ENCODE data around the gene GRIK1.

Gene GRIK1

DNA sequence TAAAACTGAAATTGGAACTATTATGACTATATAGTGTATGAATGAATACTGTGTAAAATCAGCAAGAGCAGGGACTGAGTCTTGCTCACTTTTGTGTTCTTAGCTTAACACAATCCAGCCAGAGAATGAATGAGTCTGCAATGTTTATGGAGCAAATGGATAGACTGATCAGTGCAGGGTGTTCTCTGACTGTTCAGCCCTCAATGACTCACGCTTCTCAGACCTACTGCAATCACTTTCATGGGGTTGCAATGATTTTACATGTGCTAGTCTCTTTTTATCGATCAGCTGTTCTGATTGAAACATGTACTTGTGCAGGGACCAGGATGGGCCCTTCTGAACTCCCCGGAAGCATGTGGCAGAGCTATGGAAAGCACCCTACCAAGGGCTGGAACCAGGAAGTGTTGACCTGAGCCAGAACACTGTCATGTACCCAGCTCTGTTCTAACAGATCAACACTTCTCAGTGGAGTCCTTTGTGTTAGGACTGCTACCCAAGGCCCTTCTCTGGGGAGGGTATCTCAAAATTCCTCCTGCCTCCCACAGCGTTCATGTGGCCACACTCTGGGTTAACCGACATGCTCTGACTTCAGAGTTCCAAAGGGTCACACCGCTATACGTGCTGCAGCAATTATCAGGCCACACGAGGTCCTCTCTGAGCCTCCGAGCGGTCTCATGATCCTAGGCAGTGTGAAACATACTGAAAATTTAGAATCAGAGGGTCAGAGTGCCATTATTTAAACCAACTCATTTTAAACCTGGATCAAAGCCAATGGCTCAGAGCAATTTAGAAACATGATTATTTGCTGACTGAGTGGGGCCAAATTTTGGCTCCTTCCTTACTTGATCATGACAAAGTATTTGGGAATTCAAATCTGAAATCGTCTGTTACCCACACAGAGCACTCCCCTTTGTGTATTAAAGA is 35.2 kb downstream of the GRIK1 start:
- DNase-seq: no peak

DNA sequence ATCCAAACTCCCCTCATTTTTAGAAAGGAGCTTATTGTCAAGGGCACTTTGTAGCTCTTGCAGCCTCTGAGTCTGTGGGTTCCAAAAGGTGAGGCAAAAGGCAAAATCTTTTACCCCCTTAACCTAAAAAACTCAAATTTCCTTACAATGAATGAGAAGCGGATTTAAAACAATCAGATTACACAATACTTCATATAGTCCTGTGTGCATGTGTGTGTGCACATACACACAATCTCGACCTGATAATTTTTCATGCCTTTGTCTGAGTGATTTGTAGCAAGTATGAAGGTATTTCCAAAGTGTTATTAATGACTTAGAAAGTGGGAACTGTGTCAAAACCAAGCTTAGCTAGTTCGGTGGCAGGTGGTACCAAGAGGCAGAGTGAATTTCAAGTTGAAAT is 42.9 kb downstream of the GRIK1 start:
- no peak for DNase-seq

DNA sequence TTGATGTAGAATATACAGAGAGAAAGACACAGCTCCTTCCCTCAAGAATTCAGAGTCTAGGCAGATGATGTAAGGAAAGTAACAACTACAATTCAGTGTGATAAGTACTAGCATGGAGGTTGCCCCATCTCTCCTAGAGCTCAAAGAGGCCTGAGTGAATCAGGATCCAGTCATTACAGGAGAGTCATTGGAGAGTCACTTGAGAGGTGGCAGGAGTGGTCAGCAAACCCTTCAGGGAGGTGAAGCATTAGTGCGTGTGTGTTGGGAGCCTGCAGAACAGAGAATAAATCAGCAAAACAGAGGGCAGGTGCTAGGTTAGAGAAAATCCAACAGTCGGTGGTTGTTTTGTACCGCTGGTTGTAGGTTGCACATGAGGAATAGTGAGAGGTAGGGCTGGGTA is 46.1 kb downstream of the GRIK1 start:
- DNase-seq: no peak

DNA sequence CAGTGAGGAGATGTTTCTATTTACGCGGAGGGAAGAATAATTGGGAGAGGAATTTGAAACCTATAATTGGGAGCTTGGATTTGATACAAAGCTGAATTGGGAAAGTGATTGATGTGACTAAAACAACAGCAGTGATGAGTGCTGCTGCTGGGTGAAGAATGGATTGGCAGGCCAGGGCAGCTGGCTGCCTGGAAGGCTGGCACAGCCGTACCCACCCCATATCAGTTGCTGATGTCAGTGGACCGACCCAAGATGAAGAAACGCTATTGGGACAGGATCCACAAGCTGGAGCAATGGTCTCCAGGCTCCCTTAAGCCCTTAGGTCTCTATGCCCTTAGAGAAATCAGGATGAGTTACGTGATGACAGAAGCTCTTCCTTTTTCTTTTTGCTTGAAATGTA is 47.4 kb downstream of the GRIK1 start:
- DNase-seq: no peak

DNA sequence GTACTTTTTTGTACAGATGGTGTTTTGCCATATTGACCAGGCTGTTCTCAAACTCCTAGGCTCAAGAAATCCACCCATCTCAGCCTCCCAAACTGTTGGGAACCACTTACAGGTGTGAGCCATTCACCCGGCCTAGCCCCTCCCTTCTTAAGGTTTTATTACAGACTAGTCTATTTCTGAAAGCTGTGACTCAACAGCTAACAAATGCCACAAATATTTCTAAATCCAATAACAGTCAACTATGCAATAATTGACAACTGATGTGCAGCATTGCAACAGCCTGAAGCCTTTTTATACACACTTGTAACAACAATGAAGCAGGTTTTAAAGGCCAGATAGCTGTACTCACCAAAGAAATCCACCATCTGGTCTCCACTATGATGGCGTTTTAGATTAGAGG is 51.4 kb downstream of the GRIK1 start:
- no peak for DNase-seq

DNA sequence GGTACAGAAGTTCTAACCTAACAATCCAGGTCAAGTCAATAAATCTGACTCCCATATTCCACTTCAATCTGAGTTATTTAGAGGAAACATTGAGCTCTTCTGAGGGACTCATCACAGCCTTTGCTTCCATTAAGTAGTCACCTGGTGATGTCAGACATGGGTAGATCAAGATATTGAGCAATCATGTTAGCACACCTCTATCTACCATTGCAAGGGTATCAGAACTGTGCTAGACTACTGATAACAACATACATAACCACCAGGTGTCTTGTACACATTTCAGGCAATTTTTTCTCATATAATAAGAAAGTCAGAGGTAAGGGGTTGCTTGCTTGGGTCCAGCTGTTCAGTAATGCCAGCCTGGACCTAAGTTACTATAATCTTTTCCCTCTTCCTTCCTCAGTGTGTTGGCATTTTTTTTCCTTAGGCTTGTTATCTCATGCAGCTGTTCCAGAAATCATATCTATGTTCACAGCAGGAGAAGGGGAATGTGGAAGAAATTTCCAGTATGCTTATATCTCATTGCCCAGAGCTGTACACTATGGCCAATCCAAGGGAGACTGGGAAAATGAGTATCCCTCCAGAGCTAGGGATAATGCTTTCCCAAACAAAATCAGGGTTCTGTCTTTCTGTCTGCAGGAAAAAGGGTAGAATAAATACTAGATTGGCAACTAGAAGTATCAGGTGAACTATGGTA is 52.3 kb downstream of the GRIK1 start:
- DNase-seq: no peak

DNA sequence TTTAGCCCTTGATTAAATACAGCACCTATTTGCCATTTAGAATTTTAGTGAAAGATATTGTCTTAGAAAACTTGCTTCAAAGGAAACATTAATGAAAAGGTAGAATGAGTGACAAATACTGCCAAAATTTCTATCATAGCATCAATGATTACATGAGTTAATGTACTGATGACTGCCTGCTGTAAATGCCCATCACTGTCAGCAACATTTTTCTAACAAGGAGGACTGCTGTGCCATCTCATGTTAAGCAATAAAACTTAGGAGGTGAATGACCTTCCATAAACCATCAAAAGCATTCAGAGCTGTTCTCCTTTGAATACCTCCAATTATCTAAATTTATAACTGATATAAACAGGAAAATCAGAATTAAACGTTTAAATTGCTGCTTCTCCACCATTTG is 54.3 kb downstream of the GRIK1 start:
- DNase-seq: no peak

DNA sequence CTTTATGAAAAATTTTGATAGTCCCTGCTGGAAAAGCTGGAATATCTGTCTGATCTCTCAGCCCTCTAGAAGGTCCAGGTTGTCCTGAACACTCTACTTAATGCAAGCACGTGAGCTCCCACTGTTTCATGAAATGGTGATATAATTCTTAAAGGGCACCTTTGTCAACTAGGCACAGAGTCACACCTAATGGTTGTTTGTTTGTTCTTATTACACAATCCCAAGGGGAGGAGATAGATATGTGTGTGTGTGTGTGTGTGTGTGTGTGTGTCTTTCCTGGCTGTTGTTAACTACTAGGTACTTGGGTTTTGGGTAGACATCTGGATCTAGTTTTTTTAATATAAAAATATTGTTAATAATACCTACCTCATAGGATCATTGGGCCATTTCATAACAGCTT is 63.9 kb downstream of the GRIK1 start:
- no peak for DNase-seq

DNA sequence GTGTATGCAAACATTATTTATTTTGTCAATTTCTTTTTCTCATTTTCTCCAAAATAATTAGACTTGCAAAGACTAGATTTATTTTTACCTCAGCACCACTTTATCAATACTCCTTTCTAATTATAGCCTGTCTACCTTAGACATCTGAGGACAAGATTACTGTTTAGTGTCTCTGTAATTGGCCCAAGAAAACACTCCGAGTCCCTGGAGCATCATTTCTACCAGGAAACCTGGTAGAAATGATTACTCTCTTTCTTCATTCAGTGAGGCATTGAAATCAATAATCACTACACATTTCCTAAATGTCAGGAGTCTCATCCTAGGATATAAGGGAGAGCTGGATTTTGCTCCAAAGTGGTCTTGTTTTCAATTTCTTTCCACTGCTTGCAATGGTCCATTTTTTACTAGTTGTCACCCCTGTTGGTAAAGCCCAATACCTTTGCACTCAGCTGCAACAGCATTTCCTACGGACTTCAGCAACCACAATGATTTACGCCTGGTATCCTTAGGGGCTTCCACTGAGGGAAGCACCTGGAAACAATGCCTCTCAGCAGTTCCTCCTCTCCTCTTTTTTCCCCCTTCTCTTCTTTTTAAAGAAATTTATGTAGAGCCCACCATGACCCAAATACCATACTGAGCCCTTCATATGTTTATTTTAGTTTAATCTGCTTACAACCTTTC is 64.6 kb downstream of the GRIK1 start:
- DNase-seq: no peak

DNA sequence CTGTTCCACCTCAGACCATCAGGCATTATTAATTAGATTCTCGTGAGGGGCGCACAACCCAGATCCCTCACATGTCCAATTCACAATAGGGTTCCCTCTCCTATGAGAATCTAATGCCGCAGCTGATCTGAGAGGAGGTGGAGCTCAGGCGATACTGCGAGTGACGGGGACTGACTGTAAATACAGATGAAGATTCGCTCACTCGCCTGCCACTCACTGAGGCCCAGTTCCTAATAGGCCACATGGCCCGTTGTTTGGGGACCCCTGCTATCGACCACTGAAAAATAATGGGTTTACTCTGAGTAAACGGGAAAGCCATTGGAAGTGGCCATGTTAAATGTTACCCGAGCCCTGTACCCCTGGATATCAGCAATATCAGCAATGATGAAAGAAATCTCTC is 65.9 kb downstream of the GRIK1 start:
- no peak for DNase-seq

DNA sequence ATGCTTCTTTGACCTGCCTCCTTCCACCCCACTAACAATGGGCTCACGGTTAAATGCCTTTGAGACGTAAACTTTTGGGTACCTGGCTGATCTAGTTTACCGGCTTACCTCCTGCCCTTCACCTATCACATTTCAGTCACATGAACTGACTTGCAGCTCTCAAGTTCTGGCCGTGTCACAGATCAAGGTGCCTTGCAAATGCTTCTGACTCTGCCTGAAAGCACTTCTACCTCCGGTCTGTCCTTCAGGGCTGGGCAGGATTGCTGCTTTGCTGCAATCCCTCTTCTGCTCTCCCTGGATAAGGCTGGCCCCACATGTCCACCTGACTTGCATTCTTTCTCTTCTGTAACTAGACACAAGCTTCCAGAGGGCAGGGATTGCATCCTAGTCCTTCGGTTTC is 69.0 kb downstream of the GRIK1 start:
- DNase-seq: no peak

DNA sequence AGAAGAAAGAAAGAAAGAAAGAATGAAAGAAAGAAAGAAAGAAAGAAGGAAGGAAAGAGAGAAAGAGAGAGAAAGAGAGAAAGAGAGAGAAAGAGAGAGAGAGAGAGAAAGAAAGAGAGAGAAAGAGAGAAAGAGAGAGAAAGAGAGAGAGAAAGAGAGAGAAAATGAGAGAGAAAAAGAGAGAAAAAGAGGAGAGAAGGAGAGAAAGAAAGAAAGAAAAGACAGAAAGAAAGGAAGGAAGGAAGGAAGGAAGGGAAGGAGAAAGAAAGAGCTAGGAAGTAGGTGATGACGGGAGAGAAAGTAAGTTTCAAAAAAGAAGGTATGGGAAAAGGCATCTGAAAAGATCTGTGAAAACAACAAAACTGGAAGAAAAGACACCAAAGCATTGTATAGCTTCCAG is 72.0 kb downstream of the GRIK1 start:
- DNase-seq: no peak

DNA sequence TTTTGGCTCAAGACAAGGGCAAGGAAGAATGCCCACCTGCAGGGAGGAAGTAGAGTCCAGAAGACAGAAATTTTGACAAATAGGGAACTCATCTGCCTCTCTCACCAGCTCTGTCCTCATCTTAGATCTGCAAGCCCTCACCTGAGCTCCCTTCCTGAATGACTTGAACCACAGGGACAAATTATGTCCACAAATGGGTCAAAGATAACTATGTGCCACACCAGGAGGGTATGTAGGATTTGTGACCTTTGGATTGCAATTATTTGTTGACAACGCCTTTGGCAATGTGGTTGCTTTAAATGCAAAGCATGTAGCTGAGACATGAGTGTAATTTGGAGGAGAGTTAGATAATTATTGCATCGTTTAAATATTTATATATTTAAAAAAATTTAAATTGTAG is 79.5 kb downstream of the GRIK1 start:
- no peak for DNase-seq

DNA sequence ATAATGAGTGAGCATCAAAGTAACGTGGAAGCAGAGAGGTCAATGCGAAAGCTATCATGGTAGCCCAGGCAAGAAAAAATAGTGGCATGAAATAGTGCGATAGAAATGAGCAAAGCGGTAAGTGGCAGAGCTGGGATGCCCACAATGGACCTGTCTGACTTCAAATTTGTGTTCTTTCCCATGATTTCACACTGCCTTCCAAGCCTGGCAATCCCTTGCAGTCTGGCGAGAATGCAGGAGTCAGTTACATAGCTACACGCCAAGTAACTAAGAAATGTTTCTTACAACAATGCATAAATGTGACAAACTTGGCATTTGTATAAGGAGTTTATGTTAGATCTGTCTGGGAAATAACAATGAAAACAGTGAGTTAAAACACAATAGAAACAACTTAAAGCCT is 82.6 kb downstream of the GRIK1 start:
- DNase-seq: no peak

DNA sequence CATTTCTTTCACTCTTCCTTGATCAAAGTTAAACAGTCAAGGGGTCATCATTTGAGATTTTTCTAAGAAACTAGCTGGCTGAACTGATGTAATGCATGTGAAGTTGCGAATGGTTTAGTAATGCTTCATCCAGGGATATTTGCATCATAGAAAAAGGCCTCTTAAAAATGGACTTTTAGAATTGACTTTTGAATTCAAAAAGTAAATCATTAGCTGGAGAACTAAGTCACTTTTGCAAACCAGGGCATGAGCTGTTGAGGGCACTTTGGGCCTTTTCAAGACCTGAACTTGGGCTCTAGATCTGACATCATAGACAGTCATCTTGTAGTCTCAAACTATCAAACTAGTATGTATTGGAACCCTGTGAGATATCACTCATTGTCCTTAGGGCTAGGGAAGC is 85.0 kb downstream of the GRIK1 start:
- no peak for DNase-seq

DNA sequence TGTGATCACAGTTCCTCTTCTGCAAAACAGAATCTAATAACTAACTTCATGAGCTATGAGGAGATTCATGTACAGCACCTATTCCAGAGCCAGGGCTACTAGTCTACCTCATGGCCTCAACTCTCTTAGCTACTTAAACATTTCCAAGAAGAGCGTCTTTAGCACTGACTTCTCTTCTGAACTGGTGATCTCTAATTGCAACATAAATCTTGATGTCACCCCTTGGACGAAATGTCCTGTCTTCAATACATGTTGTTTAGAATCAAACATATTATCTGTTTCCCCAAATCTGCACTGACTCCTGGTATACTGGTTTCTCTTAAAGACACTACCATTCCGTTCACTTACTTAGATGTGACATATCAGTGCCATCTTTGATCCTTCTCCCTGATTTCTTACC is 88.2 kb downstream of the GRIK1 start:
- no peak for DNase-seq

DNA sequence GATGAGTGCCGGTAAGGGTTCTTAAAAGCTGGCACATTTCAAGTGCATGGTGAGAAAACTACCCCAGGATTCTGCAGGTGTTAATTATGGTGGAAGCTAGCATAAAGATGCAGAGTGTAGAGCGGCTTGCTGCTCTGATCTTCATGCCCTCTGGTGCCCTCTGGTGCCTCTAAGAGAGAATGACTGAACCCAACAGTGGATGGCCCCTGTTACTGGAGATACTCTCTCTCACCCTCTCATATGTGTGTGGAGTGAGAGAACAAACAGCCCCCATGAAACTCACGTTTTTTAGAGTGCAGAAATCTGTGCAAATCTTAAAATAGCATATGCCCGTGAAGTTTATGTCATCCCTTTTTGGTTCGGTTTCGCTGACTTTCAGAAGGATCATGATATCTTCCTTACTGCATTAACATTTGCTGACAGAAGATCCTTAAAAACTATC is 90.0 kb downstream of the GRIK1 start:
- DNase-seq: peak in 1 of 4 experiments; percentile 12

DNA sequence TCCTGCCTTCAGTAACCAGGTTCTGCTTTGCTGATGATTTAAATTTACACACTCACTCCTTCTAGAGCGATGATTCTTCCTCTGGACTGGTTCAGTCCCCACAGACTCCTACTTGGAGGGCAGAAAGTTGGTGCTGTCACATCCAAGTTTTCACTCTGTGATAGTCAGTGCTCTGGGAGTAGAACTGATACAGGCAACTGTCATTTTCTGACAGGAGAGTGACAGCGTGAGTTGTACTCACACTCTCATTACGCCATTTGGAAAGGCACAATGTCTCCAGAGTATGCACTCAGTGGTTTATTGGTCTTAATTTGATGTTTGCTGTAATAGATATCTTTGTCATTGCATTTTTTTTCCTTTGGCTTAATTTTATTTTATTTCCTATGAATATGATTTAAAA is 96.0 kb downstream of the GRIK1 start:
- DNase-seq: no peak

DNA sequence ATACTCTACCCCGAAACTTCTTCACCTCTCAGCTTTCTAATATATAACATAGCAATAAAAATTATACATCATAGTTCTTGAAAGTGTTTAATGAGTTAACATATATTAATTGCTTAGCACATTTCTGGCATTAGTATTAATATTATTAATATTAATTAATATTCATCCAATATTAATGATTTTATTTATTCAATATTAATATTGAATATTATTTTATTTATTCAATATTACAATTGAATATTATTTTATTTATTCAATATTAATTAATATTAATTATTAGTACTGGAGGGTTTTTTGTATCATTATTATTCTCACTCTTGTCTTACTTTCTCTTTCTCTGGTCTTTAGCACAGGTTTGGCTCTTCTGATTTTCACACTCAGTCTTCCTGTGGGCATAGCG is 105.2 kb downstream of the GRIK1 start:
- DNase-seq: no peak

DNA sequence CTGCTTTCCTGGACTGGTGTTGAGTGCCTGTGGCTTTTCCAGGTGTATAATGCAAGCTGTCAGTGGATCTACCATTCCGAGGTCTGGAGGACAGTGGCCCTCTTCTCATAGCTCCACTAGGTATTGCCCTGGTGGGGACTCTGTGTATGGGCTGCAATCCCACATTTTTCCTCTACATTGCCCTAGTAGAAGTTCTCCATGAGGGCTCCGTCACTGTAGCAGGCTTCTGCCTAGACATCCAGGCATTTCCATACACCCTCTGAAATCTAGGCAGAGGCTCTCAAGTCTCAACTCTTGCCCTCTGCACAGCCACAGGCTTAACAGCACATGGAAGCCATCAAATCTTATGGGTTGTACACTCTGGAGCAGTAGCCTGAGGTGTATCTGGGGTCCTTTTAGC is 107.6 kb downstream of the GRIK1 start:
- DNase-seq: no peak

DNA sequence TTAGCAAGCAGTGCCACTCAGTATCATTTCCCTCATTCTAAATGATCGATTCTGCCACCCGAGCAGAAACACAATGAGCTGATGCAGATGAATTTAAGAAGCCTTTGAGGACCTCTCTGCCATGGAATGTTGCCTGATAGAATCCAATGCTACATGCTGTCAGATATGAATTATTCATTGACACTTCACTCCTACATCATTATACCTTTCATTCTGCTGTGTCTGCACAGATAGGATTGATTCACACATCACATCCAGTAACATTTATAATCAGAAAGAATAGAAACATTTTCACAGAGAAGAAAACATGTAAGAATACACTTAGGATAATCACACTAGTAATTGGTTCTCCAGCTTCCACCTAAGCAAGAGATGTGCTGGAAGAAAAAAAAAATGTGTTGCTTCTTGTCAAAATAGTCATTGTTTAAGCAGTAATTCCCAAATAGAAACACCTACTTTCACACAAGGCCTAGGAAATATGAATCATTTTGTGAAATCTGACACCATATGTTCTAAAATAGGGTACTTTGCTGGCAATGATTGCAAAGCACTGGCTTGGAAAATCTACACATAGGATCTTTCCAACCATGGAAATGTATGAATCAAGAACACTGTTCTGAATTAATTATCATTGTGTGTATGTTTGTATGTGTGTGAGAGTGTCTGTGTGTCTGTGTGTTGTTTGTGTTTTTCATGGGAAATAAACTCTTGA is 110.1 kb downstream of the GRIK1 start:
- DNase-seq: no peak

DNA sequence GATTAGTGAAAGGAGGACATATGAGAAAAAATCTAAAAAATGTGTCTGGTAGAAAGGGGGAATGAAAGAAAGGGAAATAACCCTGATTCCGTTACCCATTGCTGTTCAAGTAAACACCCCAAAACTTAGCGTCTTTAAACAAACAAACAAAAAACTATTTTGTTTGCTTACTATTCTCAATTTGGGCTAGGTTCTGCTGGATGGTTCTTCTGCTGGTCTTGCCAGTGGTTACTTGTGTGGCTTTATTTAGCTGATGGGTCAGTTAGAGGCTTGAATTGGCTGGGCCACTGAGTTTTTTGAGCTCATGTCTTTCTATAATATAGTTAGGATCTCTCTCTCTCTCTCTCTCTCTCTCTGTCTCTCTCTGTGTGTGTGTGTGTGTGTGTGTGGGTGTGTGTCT is 112.1 kb downstream of the GRIK1 start:
- DNase-seq: no peak

DNA sequence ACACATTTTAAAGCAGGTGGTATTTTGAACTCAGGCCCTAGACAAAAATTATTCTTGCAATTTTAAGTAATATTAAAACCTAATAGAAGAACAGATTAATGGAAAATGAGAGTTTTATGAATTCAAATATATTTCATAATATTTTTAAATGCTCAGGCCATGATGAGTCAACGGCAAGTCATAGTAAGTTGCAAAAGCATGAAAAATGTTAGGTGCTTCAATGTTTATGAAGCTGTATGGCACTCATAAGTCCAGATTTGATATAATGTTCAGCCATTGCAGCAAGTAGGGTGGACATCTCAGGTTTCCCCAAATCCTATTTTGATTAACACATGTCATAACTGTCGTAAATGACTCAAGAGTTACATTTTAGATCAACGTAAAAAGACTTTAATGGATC is 112.6 kb downstream of the GRIK1 start:
- no peak for DNase-seq
